AG10803 (cell line): Measurements from ENCODE around the gene RPS21.

Experiments
- DNase-seq: peaks from one replicate; pipeline ENCODE4 v3.0.0; 2010; ENCODE audit warnings: low read depth
- H3K4me3 ChIP-seq: 2 replicates; pipeline ENCODE4 v1.5.1; 2011; ENCODE audit warnings: mild to moderate bottlenecking, low read length, control low read depth
- CTCF ChIP-seq: conservative IDR thresholded peaks from 2 replicates; pipeline ENCODE4 v1.5.1; 2011; ENCODE audit warnings: mild to moderate bottlenecking, low read length, control low read depth, inconsistent platforms

The RPS21 gene

GRCh38 chr20:62345681-62346370 lies 41.1 kb upstream of the RPS21 start:
- DNase-seq, result no peak
- no peak for TF ChIP-seq CTCF
- H3K4me3 ChIP-seq, result no peak overlapping the region

- TF ChIP-seq CTCF, result no peak
- H3K4me3 ChIP-seq, result no peak overlapping the region
- DNase-seq, result no peak
Measured at GRCh38 chr20:62346398-62347150, 40.3 kb upstream of the RPS21 start.

GRCh38 chr20:62347151-62347404 lies 39.8 kb upstream of the RPS21 start:
- no peak overlapping the region for H3K4me3 ChIP-seq
- no peak for TF ChIP-seq CTCF
- no peak for DNase-seq

- H3K4me3 ChIP-seq, result no peak overlapping the region
- no peak for DNase-seq
- TF ChIP-seq CTCF, result no peak
Measured at GRCh38 chr20:62347445-62347844, 39.5 kb upstream of the RPS21 start.

- DNase-seq, result no peak
- TF ChIP-seq CTCF, result no peak
- no peak overlapping the region for H3K4me3 ChIP-seq
Measured at GRCh38 chr20:62348604-62349003, 38.3 kb upstream of the RPS21 start.

GRCh38 chr20:62349556-62350097 lies 37.3 kb upstream of the RPS21 start:
- no peak overlapping the region for H3K4me3 ChIP-seq
- TF ChIP-seq CTCF, result no peak
- DNase-seq, result no peak

GRCh38 chr20:62350098-62350628 lies 36.7 kb upstream of the RPS21 start:
- no peak for DNase-seq
- no peak overlapping the region for H3K4me3 ChIP-seq
- TF ChIP-seq CTCF, result no peak
